D721Med (cell line): Measurements from ENCODE around the gene GRIA2.

ENCODE experiments used
- DNase-seq: peaks from one replicate; pipeline ENCODE4 v3.0.0; 2011; ENCODE audit warnings: low spot score; ENCODE audit not compliant: insufficient read length
- FAIRE-seq: peaks from 2 replicates; lab custom pipeline; 2011; peaks lifted over from hg19 to GRCh38; lab: Jason Lieb, UNC
- TF ChIP-seq, protein P1 (sequence below): IDR thresholded peaks from 2 replicates; pipeline ENCODE4 v1.5.1; 2012; ENCODE audit warnings: mild to moderate bottlenecking, control low read depth; ENCODE audit not compliant: insufficient read depth; ENCODE audit errors: missing control alignments

Gene GRIA2

DNA sequence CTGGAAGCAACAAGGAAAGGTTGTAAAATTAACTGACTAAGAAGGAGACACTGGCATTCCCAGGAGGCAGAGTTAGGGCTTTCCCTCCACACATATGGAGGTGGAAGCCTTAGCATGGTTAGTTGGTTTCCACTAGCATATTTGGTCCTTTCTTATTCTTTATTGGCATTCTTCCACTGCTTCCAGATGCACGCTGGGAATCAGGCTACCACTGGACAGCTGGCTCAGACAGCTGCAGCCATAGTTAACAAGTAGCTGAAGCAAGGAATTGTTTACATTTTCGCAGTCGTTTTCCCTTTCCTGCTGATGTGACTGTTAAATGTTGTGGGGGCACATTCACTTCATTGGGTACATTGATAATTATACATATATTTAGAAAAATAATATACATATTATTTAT lies 169.2 kb downstream of the GRIA2 start:
- no peak for FAIRE-seq
- TF ChIP-seq, protein P1, sequence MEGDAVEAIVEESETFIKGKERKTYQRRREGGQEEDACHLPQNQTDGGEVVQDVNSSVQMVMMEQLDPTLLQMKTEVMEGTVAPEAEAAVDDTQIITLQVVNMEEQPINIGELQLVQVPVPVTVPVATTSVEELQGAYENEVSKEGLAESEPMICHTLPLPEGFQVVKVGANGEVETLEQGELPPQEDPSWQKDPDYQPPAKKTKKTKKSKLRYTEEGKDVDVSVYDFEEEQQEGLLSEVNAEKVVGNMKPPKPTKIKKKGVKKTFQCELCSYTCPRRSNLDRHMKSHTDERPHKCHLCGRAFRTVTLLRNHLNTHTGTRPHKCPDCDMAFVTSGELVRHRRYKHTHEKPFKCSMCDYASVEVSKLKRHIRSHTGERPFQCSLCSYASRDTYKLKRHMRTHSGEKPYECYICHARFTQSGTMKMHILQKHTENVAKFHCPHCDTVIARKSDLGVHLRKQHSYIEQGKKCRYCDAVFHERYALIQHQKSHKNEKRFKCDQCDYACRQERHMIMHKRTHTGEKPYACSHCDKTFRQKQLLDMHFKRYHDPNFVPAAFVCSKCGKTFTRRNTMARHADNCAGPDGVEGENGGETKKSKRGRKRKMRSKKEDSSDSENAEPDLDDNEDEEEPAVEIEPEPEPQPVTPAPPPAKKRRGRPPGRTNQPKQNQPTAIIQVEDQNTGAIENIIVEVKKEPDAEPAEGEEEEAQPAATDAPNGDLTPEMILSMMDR: no peak
- no peak for DNase-seq

DNA sequence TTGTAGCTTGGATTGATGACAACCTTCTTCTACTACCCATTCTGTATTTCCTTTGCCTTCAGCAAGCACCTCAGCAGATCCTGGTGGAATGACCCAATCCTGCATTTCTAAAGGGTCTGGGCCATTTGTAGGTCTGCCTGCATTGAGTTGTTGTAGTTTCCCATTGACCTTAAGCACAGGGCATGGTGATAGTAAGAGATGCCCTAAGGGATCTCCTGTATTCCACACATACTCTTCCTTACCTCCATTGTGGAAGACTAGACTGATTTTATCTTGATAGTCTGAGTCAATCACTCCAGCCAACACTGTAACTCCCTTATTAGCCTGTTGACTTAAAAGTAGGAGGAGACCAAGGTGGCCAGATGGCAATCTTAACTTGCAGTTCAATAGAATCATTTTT lies 184.5 kb downstream of the GRIA2 start:
- FAIRE-seq: no peak
- DNase-seq: no peak
- TF ChIP-seq, protein P1: no peak
